HepG2 (cell line): Measurements from ENCODE around the gene ICE1. TPM values are rescaled to one million over a fixed set of nuclear protein-coding genes. Genes with fewer than 3 reads are reported as not detected.

Source experiments
- ATAC-seq: fragments of 200-7000 bp; cut with Tn5 transposase; 3 replicates; pipeline ENCODE4 v1.9.1; 2020; ENCODE audit warnings: mild to moderate bottlenecking, moderate library complexity
- BruUV-seq: library from RNA; stranded (reverse); fragments of 400-500 nt; replicated peaks from 2 replicates; lab custom pipeline; 2021; lab: Mats Ljungman, UMichigan
- CTCF ChIA-PET: fragments of 300-600 bp; formaldehyde crosslinking; extraction: SDS; loops from one replicate; lab custom pipeline; 2021; ENCODE audit warnings: low total read pairs, inconsistent platforms, low intra/inter-chr PET ratio; lab: Yijun Ruan, JAX
- POLR2A ChIA-PET: fragments of 350-600 bp; sonication (Branson Sonifier 250); formaldehyde crosslinking; loops from one replicate; lab custom pipeline; 2020; ENCODE audit warnings: antibody characterized with exemption, inconsistent platforms; lab: Yijun Ruan, JAX
- DNase-seq: peaks from one replicate; pipeline ENCODE4 v3.0.0-alpha.2; 2015; ENCODE audit warnings: low spot score
- FAIRE-seq: peaks from 3 replicates; lab custom pipeline; 2011; peaks lifted over from hg19 to GRCh38; lab: Jason Lieb, UNC
- H2AFZ ChIP-seq: one replicate; pipeline ENCODE4 v1.6.1; 2011; ENCODE audit warnings: low read length, inconsistent platforms
- H3K27ac ChIP-seq: fragments of 300-600 bp; 3 replicates; pipeline ENCODE4 v1.8.0; 2011; ENCODE audit warnings: mixed run types, mild to moderate bottlenecking, mixed read lengths, low read length, inconsistent platforms; ENCODE audit not compliant: insufficient read depth; ENCODE audit errors: extremely low read length
- H3K27me3 ChIP-seq, 2 experiments: fragments of 200-600 bp in 1 of 2; 2 replicates in 1 of 2; 3 replicates in 1 of 2; pipeline versions ENCODE4 v1.6.0 to v1.8.0; 2011; ENCODE audit warnings: low read length in 2 of 2, mild to moderate bottlenecking in 2 of 2, moderate library complexity in 2 of 2, inconsistent platforms in 1 of 2; ENCODE audit not compliant: insufficient read depth in 2 of 2, control insufficient read depth in 1 of 2
- H3K36me3 ChIP-seq, 2 experiments: fragments of 200-600 bp in 1 of 2; replicated peaks in 1 of 2; 2 replicates in 1 of 2; 3 replicates in 1 of 2; pipeline versions ENCODE4 v1.5.1 to v1.8.0; 2011; ENCODE audit warnings: low read length in 2 of 2, inconsistent platforms in 1 of 2; ENCODE audit not compliant: insufficient read depth in 2 of 2, control insufficient read depth in 1 of 2
- H3K4me1 ChIP-seq: 2 replicates; pipeline ENCODE4 v1.5.1; 2012; ENCODE audit warnings: low read length, inconsistent platforms; ENCODE audit not compliant: insufficient read depth
- H3K4me2 ChIP-seq: 2 replicates; pipeline ENCODE4 v1.6.0; 2011; ENCODE audit warnings: low read depth, low read length, inconsistent platforms
- H3K4me3 ChIP-seq, 3 experiments: fragments of 200-600 bp in 1 of 3; sonication (generic), shearing (Covaris generic) in 1 of 3; replicated peaks in 1 of 3; 2 replicates each; pipeline ENCODE4 v1.5.1; 2011 to 2016; ENCODE audit warnings: low read length in 3 of 3, inconsistent platforms in 2 of 3, low read depth in 2 of 3, mild to moderate bottlenecking in 2 of 3, control low read depth in 1 of 3, mixed read lengths in 1 of 3; ENCODE audit not compliant: insufficient read depth in 1 of 3
- H3K79me2 ChIP-seq: one replicate; pipeline ENCODE4 v1.6.1; 2011; ENCODE audit warnings: low read length, inconsistent platforms; ENCODE audit not compliant: insufficient read depth
- H3K9ac ChIP-seq: 2 replicates; pipeline ENCODE4 v1.6.0; 2011; ENCODE audit warnings: mild to moderate bottlenecking, low read depth, low read length, inconsistent platforms; ENCODE audit not compliant: insufficient read depth
- H3K9me3 ChIP-seq: 2 replicates; pipeline ENCODE4 v1.5.1; 2012; ENCODE audit warnings: mild to moderate bottlenecking, low read length
- H4K20me1 ChIP-seq: 2 replicates; pipeline ENCODE4 v1.6.0; 2011; ENCODE audit warnings: inconsistent platforms, mild to moderate bottlenecking, low read length, moderate library complexity; ENCODE audit not compliant: insufficient read depth
- EED ChIP-seq: sonication (generic); formaldehyde crosslinking; IDR thresholded peaks from 2 replicates; pipeline ENCODE4 v1.5.0; 2020; ENCODE audit warnings: mild to moderate bottlenecking, missing genetic modification reagents
- FOXM1 ChIP-seq: sonication (generic); formaldehyde crosslinking; IDR thresholded peaks from 2 replicates; pipeline ENCODE4 v1.5.0; 2020; ENCODE audit warnings: missing genetic modification reagents
- KLF13 ChIP-seq: sonication (generic); formaldehyde crosslinking; IDR thresholded peaks from 2 replicates; pipeline ENCODE4 v1.4.0; 2020; ENCODE audit warnings: mild to moderate bottlenecking, missing genetic modification reagents
- MED1 ChIP-seq: sonication (generic); formaldehyde crosslinking; IDR thresholded peaks from 2 replicates; pipeline ENCODE4 v1.4.0; 2020; ENCODE audit warnings: missing genetic modification reagents
- NCOA1 ChIP-seq: sonication (generic); formaldehyde crosslinking; IDR thresholded peaks from 2 replicates; pipeline ENCODE4 v1.9.0; 2021; ENCODE audit warnings: missing genetic modification reagents
- PAX8 ChIP-seq: sonication (generic); formaldehyde crosslinking; IDR thresholded peaks from 2 replicates; pipeline ENCODE4 v1.8.0; 2022; ENCODE audit warnings: mild to moderate bottlenecking, missing genetic modification reagents, borderline replicate concordance
- ZNF383 ChIP-seq: sonication (generic); formaldehyde crosslinking; IDR thresholded peaks from 2 replicates; pipeline ENCODE4 v1.4.0; 2020; ENCODE audit warnings: missing genetic modification reagents, mild to moderate bottlenecking, borderline replicate concordance
- WGBS: methylation state at CpG from one replicate; pipeline ENCODE4 v1.1.6; 2017; ENCODE audit warnings: low lambda C conversion rate; 5-methylcytosine and 5-hydroxymethylcytosine counted together
- in situ Hi-C: cut with HindIII; loops from 2 replicates; pipeline ENCODE4 v1.10.0; 2017; ENCODE audit warnings: low pct_unique_long_range_greater_than_20kb; ENCODE audit not compliant: extremely low pct_ligation_motif_present
- intact Hi-C: fragments of 100-400 bp; cut with micrococcal nuclease; formaldehyde crosslinking; loops from one replicate; pipeline ENCODE4 v1.10.0; 2022; ENCODE audit not compliant: unreplicated experiment
- polyA plus RNA-seq, 8 experiments: library from polyadenylated mRNA; depleted of rRNA in 3 of 8; stranded (reverse) in 7 of 8; unstranded in 1 of 8; fragments of >200 nt; fragmentation: Illumina TruSeq in 4 of 8; extraction: Trizol in 4 of 8; gene quantifications; 2 replicates each; pipeline versions ENCODE4 v1.2.1 to v1.2.3, GENCODE V29; 2011 to 2016; ENCODE audit warnings: low read depth in 4 of 8, missing spikeins in 1 of 8, mixed read lengths in 1 of 8; ENCODE audit not compliant: insufficient read depth in 1 of 8
- total RNA-seq, 5 experiments: library from RNA; depleted of rRNA; stranded (reverse); fragments of >200 nt; fragmentation: Illumina TruSeq; extraction: Trizol; gene quantifications; 2 replicates each; pipeline ENCODE4 v1.2.3, GENCODE V29; 2016; ENCODE audit warnings: low read depth in 1 of 5
- TF ChIP-seq, protein P1 (sequence below): sonication (generic); formaldehyde crosslinking; IDR thresholded peaks from 2 replicates; pipeline ENCODE4 v1.5.0; 2020; ENCODE audit warnings: mild to moderate bottlenecking, missing genetic modification reagents
- TF ChIP-seq, protein P2 (sequence below): sonication (generic); formaldehyde crosslinking; IDR thresholded peaks from 2 replicates; pipeline ENCODE4 v1.8.1; 2023; ENCODE audit warnings: missing genetic modification reagents, mild to moderate bottlenecking, borderline replicate concordance
- TF ChIP-seq, protein P3 (sequence below): IDR thresholded peaks from 2 replicates; pipeline ENCODE4 v1.6.1; 2016; ENCODE audit warnings: mild to moderate bottlenecking, missing biosample characterization, missing genetic modification reagents
- TF ChIP-seq, protein P4 (sequence below): sonication (generic); formaldehyde crosslinking; IDR thresholded peaks from 2 replicates; pipeline ENCODE4 v1.5.0; 2020; ENCODE audit warnings: missing genetic modification reagents
- TF ChIP-seq, protein P5 (sequence below): sonication (generic); formaldehyde crosslinking; IDR thresholded peaks from 2 replicates; pipeline ENCODE4 v1.9.0; 2021; ENCODE audit warnings: mild to moderate bottlenecking, missing genetic modification reagents

The ICE1 gene
- total and polyA plus RNA-seq, 2 of the 13 experiments (the other 11 are each of a cell fraction or from before 2014, with no cell fraction given): 9.1 to 27.6 TPM

DNA sequence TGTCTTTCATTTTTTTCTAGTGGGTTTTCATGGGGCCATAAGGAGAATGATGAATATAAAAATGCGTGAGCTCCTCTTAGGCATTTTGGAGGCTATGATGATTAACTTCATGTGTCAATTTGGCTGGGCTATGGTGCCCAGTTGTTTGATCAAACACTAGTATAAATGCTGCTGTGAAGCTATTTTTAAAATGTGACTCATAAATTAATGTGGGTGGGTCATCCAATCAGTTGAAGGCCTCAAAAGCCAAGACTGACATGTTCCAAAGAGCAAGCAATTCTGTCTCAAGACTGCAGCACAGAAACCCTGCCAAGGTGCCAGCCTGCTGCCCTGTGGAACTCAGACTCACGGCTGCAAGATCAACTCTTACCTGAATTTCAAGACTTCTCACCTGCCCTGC, 24.4 kb upstream of the ICE1 start:
- DNase-seq: no peak
- intact Hi-C loops (loop anchor here (10.0 kb wide), 1 partner anchor 103 kb away; no protein-coding TSS in a partner anchor), in situ Hi-C loops (no loop called here)
- H3K36me3 ChIP-seq: no peaks in the 10 kb centered on the region
- peaks cover 5% of the 10 kb centered on the region; the same call in 1 of the 2 replicates for H3K9me3 ChIP-seq
- H3K9ac ChIP-seq: no peak overlapping the region
- H3K4me3 ChIP-seq: no peak overlapping the region
- no peaks in the 10 kb centered on the region for H3K27me3 ChIP-seq
- no peak overlapping the region for H3K27ac ChIP-seq
- no peak for ATAC-seq
- H3K4me2 ChIP-seq: no peak overlapping the region
- POLR2A ChIA-PET: no interaction called here
- TF ChIP-seq KLF13 (CRISPR knock-in tag) (no peak), NCOA1 (no peak), MED1 (CRISPR knock-in tag) (no peak), PAX8 (CRISPR knock-in tag) (no peak), FOXM1 (CRISPR knock-in tag) (no peak), ZNF383 (CRISPR knock-in tag) (no peak), EED (CRISPR knock-in tag) (no peak)
- TF ChIP-seq, protein P1, sequence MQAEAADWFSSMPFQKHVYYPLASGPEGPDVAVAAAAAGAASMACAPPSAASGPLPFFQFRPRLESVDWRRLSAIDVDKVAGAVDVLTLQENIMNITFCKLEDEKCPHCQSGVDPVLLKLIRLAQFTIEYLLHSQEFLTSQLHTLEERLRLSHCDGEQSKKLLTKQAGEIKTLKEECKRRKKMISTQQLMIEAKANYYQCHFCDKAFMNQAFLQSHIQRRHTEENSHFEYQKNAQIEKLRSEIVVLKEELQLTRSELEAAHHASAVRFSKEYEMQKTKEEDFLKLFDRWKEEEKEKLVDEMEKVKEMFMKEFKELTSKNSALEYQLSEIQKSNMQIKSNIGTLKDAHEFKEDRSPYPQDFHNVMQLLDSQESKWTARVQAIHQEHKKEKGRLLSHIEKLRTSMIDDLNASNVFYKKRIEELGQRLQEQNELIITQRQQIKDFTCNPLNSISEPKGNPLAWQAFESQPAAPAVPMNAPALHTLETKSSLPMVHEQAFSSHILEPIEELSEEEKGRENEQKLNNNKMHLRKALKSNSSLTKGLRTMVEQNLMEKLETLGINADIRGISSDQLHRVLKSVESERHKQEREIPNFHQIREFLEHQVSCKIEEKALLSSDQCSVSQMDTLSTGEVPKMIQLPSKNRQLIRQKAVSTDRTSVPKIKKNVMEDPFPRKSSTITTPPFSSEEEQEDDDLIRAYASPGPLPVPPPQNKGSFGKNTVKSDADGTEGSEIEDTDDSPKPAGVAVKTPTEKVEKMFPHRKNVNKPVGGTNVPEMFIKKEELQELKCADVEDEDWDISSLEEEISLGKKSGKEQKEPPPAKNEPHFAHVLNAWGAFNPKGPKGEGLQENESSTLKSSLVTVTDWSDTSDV: no peak
- TF ChIP-seq, protein P2, sequence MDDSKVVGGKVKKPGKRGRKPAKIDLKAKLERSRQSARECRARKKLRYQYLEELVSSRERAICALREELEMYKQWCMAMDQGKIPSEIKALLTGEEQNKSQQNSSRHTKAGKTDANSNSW: no peak
- TF ChIP-seq, protein P3, sequence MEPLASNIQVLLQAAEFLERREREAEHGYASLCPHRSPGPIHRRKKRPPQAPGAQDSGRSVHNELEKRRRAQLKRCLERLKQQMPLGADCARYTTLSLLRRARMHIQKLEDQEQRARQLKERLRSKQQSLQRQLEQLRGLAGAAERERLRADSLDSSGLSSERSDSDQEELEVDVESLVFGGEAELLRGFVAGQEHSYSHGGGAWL (CRISPR knock-in tag): no peak
- TF ChIP-seq, protein P4, sequence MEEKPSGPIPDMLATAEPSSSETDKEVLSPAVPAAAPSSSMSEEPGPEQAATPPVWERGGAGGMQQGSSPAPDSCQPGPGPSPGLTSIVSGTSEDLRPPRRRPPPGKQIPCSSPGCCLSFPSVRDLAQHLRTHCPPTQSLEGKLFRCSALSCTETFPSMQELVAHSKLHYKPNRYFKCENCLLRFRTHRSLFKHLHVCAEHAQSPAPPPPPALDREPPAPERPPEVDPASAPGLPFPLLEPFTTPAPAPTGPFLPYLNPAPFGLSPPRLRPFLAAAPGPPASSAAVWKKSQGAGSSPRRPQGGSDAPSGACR (CRISPR knock-in tag): no peak
- TF ChIP-seq, protein P5, sequence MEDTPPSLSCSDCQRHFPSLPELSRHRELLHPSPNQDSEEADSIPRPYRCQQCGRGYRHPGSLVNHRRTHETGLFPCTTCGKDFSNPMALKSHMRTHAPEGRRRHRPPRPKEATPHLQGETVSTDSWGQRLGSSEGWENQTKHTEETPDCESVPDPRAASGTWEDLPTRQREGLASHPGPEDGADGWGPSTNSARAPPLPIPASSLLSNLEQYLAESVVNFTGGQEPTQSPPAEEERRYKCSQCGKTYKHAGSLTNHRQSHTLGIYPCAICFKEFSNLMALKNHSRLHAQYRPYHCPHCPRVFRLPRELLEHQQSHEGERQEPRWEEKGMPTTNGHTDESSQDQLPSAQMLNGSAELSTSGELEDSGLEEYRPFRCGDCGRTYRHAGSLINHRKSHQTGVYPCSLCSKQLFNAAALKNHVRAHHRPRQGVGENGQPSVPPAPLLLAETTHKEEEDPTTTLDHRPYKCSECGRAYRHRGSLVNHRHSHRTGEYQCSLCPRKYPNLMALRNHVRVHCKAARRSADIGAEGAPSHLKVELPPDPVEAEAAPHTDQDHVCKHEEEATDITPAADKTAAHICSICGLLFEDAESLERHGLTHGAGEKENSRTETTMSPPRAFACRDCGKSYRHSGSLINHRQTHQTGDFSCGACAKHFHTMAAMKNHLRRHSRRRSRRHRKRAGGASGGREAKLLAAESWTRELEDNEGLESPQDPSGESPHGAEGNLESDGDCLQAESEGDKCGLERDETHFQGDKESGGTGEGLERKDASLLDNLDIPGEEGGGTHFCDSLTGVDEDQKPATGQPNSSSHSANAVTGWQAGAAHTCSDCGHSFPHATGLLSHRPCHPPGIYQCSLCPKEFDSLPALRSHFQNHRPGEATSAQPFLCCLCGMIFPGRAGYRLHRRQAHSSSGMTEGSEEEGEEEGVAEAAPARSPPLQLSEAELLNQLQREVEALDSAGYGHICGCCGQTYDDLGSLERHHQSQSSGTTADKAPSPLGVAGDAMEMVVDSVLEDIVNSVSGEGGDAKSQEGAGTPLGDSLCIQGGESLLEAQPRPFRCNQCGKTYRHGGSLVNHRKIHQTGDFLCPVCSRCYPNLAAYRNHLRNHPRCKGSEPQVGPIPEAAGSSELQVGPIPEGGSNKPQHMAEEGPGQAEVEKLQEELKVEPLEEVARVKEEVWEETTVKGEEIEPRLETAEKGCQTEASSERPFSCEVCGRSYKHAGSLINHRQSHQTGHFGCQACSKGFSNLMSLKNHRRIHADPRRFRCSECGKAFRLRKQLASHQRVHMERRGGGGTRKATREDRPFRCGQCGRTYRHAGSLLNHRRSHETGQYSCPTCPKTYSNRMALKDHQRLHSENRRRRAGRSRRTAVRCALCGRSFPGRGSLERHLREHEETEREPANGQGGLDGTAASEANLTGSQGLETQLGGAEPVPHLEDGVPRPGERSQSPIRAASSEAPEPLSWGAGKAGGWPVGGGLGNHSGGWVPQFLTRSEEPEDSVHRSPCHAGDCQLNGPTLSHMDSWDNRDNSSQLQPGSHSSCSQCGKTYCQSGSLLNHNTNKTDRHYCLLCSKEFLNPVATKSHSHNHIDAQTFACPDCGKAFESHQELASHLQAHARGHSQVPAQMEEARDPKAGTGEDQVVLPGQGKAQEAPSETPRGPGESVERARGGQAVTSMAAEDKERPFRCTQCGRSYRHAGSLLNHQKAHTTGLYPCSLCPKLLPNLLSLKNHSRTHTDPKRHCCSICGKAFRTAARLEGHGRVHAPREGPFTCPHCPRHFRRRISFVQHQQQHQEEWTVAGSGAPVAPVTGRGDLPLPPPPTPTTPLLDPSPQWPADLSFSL (CRISPR knock-in tag): no peak
- H4K20me1 ChIP-seq: no peaks in the 10 kb centered on the region
- 50% methylated on average over 2 of the region's 2 CpGs for WGBS
- no peaks in the 10 kb centered on the region for H3K4me1 ChIP-seq
- FAIRE-seq: no peak
- BruUV-seq: no TSS peak
- H2AFZ ChIP-seq: no peak overlapping the region
- H3K79me2 ChIP-seq: no peaks in the 10 kb centered on the region
- CTCF ChIA-PET: no interaction called here
